GM12878 (cell line): ENCODE data around the gene ATXN2. TPM values are rescaled to one million over a fixed set of nuclear protein-coding genes. Genes with fewer than 3 reads are reported as not detected.

Experiments
- ATAC-seq: fragments of 200-7000 bp; cut with Tn5 transposase; 3 replicates; pipeline ENCODE4 v1.9.1; 2020; ENCODE audit warnings: mild to moderate bottlenecking, moderate library complexity
- BruUV-seq: library from RNA; stranded (reverse); fragments of 400-500 nt; replicated peaks from 2 replicates; lab custom pipeline; 2021; lab: Mats Ljungman, UMichigan
- CTCF ChIA-PET: fragments of 300-600 bp; sonication (Branson Sonifier 250); formaldehyde crosslinking; extraction: SDS; loops from one replicate; lab custom pipeline; 2021; ENCODE audit warnings: inconsistent platforms; lab: Yijun Ruan, JAX
- POLR2A ChIA-PET: fragments of 350-600 bp; formaldehyde crosslinking; extraction: SDS; loops from one replicate; lab custom pipeline; 2021; ENCODE audit warnings: inconsistent platforms; lab: Charles Lee
- RAD21 ChIA-PET: fragments of 300-600 bp; sonication (Branson Sonifier 250); formaldehyde crosslinking; loops from one replicate; lab custom pipeline; 2023; ENCODE audit warnings: antibody characterized with exemption; ENCODE audit not compliant: unreplicated experiment; lab: Charles Lee
- SMC1A ChIA-PET: fragments of 300-600 bp; sonication (Branson Sonifier 250); formaldehyde crosslinking; loops from one replicate; lab custom pipeline; 2023; ENCODE audit not compliant: unreplicated experiment, uncharacterized antibody; lab: Charles Lee
- DNase-seq: peaks from one replicate; pipeline ENCODE4 v3.0.0-alpha.2; 2011; ENCODE audit warnings: low read depth, low spot score
- FAIRE-seq: peaks from 3 replicates; lab custom pipeline; 2011; peaks lifted over from hg19 to GRCh38; lab: Jason Lieb, UNC
- H2AFZ ChIP-seq: 2 replicates; pipeline ENCODE4 v1.6.0; 2011; ENCODE audit warnings: low read depth, low read length, control low read depth; ENCODE audit not compliant: control insufficient read depth
- H3K27ac ChIP-seq: 2 replicates; pipeline ENCODE4 v1.5.1; 2011; ENCODE audit warnings: control low read depth; ENCODE audit not compliant: control insufficient read depth, insufficient read depth
- H3K27me3 ChIP-seq, 2 experiments: replicated peaks in 1 of 2; 2 replicates each; pipeline versions ENCODE4 v1.6.0 to v1.6.1; 2011; ENCODE audit warnings: low read length in 1 of 2; ENCODE audit not compliant: control insufficient read depth in 2 of 2, insufficient read depth in 2 of 2
- H3K36me3 ChIP-seq, 2 experiments: 2 replicates each; pipeline ENCODE4 v1.5.1; 2011; ENCODE audit warnings: low read length in 1 of 2; ENCODE audit not compliant: control insufficient read depth in 2 of 2, insufficient read depth in 2 of 2
- H3K4me1 ChIP-seq: 2 replicates; pipeline ENCODE4 v1.6.1; 2011; ENCODE audit warnings: mild to moderate bottlenecking, low read length, moderate library complexity, mixed read lengths; ENCODE audit not compliant: control insufficient read depth, insufficient read depth
- H3K4me2 ChIP-seq: 2 replicates; pipeline ENCODE4 v1.6.0; 2011; ENCODE audit warnings: control low read depth; ENCODE audit not compliant: control insufficient read depth, insufficient read depth
- H3K4me3 ChIP-seq: fragments of 200-600 bp; sonication (generic); 2 replicates; pipeline ENCODE4 v1.5.1; 2016
- H3K79me2 ChIP-seq: 2 replicates; pipeline ENCODE4 v1.6.0; 2011; ENCODE audit warnings: low read length; ENCODE audit not compliant: control insufficient read depth, insufficient read depth
- H3K9ac ChIP-seq: 2 replicates; pipeline ENCODE4 v1.8.0; 2011; ENCODE audit warnings: low read length, control low read depth, mixed read lengths; ENCODE audit not compliant: control insufficient read depth, insufficient read depth
- H3K9me3 ChIP-seq: replicated peaks from 3 replicates; pipeline ENCODE4 v1.5.1; 2011; ENCODE audit warnings: mild to moderate bottlenecking, low read length; ENCODE audit not compliant: control insufficient read depth, insufficient read depth
- H4K20me1 ChIP-seq: 2 replicates; pipeline ENCODE4 v1.6.0; 2011; ENCODE audit not compliant: control insufficient read depth, insufficient read depth
- BCL3 ChIP-seq: IDR thresholded peaks from 2 replicates; pipeline ENCODE4 v1.6.1; 2011; ENCODE audit warnings: borderline replicate concordance, low read depth, mild to moderate bottlenecking, moderate library complexity, low read length; ENCODE audit not compliant: insufficient read depth, poor library complexity, severe bottlenecking
- CEBPB ChIP-seq, 2 experiments: fragments of 150-350 bp in 1 of 2; IDR thresholded peaks; 2 replicates each; pipeline ENCODE4 v1.6.1; 2012 to 2014; ENCODE audit warnings: low read depth in 2 of 2, low read length in 2 of 2, borderline replicate concordance in 1 of 2, inconsistent platforms in 1 of 2
- HDAC2 ChIP-seq: fragments of 200-600 bp; sonication (generic); IDR thresholded peaks from 2 replicates; pipeline ENCODE4 v1.6.1; 2017
- PKNOX1 ChIP-seq: fragments of 450-650 bp; IDR thresholded peaks from 2 replicates; pipeline ENCODE4 v1.6.1; 2016; ENCODE audit warnings: mild to moderate bottlenecking
- REST ChIP-seq: IDR thresholded peaks from 2 replicates; pipeline ENCODE4 v1.6.1; 2012; ENCODE audit warnings: mild to moderate bottlenecking, low read depth, low read length
- SIX5 ChIP-seq: IDR thresholded peaks from 2 replicates; pipeline ENCODE4 v1.6.1; 2011; ENCODE audit warnings: mild to moderate bottlenecking, low read depth, low read length, moderate library complexity; ENCODE audit not compliant: severe bottlenecking
- TARDBP ChIP-seq: IDR thresholded peaks from 2 replicates; pipeline ENCODE4 v1.6.1; 2016; ENCODE audit warnings: borderline replicate concordance
- TBL1XR1 ChIP-seq: IDR thresholded peaks from 2 replicates; pipeline ENCODE4 v1.6.1; 2012; ENCODE audit warnings: low read depth, low read length, improper control_type of control experiment
- WGBS: methylation state at CpG from one replicate; pipeline ENCODE4 v1.1.6; 2016; ENCODE audit warnings: low lambda C conversion rate; ENCODE audit not compliant: insufficient replicate concordance, insufficient coverage; ENCODE audit errors: missing lambda C conversion rate; 5-methylcytosine and 5-hydroxymethylcytosine counted together
- in situ Hi-C: fragments of 300-500 bp; cut with MboI; formaldehyde crosslinking; loops from 9 replicates; pipeline ENCODE4 v1.14.3; 2018; ENCODE audit warnings: mixed read lengths
- intact Hi-C: fragments of 100-400 bp; cut with micrococcal nuclease; formaldehyde crosslinking; loops from one replicate; pipeline ENCODE4 v1.14.2; 2022; ENCODE audit not compliant: unreplicated experiment
- polyA plus RNA-seq, 11 experiments: library from polyadenylated mRNA; depleted of rRNA in 4 of 11; unstranded in 6 of 11; stranded (reverse) in 5 of 11; fragments of >200 nt; fragmentation: Nextera tagmentation in 4 of 11; fragmentation: Illumina TruSeq in 1 of 11; extraction: Ambion mirVana in 4 of 11; extraction: Trizol in 1 of 11; gene quantifications; 1 replicate in 1 of 11; 2 replicates in 10 of 11; pipeline versions ENCODE4 v1.2.1 to v1.2.3, GENCODE V29; 2011 to 2016; ENCODE audit warnings: inconsistent platforms in 2 of 11, missing spikeins in 2 of 11, low read depth in 1 of 11
- total RNA-seq, 4 experiments: library from RNA; depleted of rRNA in 3 of 4; stranded (reverse); fragments of >200 nt in 3 of 4; fragmentation: Illumina TruSeq in 1 of 4; extraction: Trizol in 1 of 4; gene quantifications; 2 replicates each; pipeline versions ENCODE4 v1.2.1 to v1.2.3, GENCODE V29; 2013 to 2021
- TF ChIP-seq, protein P1 (sequence below): IDR thresholded peaks from 2 replicates; pipeline ENCODE4 v1.6.1; 2012; ENCODE audit warnings: improper control_type of control experiment, low read depth, low read length; ENCODE audit not compliant: insufficient replicate concordance

The ATXN2 gene
- total and polyA plus RNA-seq, 10 of the 15 experiments (the other 5 are each of a cell fraction or from before 2014, with no cell fraction given), result 8.8 to 31.5 (median 19.0) TPM

- no peak overlapping the region for H3K27ac ChIP-seq
- ChIA-PET CTCF (interaction anchor here (1.1 to 1.5 kb wide), 3 partner anchors 10 to 70 kb away, joined by 3 to 8 read pairs (median 7); no protein-coding TSS in a partner anchor), RAD21 (interaction anchor here (1.8 kb wide), 1 partner anchor 16 kb away, joined by 4 read pairs; no protein-coding TSS in a partner anchor), POLR2A (interaction anchor here (0.6 kb wide), 1 partner anchor 15 kb away, joined by 3 read pairs; no protein-coding TSS in a partner anchor), SMC1A (interaction anchor here (0.8 kb wide), 1 partner anchor 63 kb away, joined by 3 read pairs; no protein-coding TSS in a partner anchor)
- no TSS peak for BruUV-seq
- in situ Hi-C loops (no loop called here), intact Hi-C loops (no loop called here)
- H3K4me2 ChIP-seq, result no peak overlapping the region
- ATAC-seq, result no peak
- no peaks in the 10 kb centered on the region for H3K27me3 ChIP-seq
- no peak for DNase-seq
- H3K36me3 ChIP-seq, result peaks cover 2 to 13% of the 10 kb centered on the region in 2 experiments; a peak in 2 of 4 replicates
- H2AFZ ChIP-seq, result no peak overlapping the region
- FAIRE-seq, result no peak
- H3K9ac ChIP-seq, result no peak overlapping the region
- H4K20me1 ChIP-seq, result no peaks in the 10 kb centered on the region
- H3K9me3 ChIP-seq, result no peaks in the 10 kb centered on the region
- H3K4me3 ChIP-seq, result no peak overlapping the region
- H3K79me2 ChIP-seq, result no peaks in the 10 kb centered on the region
- H3K4me1 ChIP-seq, result no peaks in the 10 kb centered on the region
- WGBS, result 100% methylated on average over 2 of the region's 3 CpGs
- TF ChIP-seq, protein P1, sequence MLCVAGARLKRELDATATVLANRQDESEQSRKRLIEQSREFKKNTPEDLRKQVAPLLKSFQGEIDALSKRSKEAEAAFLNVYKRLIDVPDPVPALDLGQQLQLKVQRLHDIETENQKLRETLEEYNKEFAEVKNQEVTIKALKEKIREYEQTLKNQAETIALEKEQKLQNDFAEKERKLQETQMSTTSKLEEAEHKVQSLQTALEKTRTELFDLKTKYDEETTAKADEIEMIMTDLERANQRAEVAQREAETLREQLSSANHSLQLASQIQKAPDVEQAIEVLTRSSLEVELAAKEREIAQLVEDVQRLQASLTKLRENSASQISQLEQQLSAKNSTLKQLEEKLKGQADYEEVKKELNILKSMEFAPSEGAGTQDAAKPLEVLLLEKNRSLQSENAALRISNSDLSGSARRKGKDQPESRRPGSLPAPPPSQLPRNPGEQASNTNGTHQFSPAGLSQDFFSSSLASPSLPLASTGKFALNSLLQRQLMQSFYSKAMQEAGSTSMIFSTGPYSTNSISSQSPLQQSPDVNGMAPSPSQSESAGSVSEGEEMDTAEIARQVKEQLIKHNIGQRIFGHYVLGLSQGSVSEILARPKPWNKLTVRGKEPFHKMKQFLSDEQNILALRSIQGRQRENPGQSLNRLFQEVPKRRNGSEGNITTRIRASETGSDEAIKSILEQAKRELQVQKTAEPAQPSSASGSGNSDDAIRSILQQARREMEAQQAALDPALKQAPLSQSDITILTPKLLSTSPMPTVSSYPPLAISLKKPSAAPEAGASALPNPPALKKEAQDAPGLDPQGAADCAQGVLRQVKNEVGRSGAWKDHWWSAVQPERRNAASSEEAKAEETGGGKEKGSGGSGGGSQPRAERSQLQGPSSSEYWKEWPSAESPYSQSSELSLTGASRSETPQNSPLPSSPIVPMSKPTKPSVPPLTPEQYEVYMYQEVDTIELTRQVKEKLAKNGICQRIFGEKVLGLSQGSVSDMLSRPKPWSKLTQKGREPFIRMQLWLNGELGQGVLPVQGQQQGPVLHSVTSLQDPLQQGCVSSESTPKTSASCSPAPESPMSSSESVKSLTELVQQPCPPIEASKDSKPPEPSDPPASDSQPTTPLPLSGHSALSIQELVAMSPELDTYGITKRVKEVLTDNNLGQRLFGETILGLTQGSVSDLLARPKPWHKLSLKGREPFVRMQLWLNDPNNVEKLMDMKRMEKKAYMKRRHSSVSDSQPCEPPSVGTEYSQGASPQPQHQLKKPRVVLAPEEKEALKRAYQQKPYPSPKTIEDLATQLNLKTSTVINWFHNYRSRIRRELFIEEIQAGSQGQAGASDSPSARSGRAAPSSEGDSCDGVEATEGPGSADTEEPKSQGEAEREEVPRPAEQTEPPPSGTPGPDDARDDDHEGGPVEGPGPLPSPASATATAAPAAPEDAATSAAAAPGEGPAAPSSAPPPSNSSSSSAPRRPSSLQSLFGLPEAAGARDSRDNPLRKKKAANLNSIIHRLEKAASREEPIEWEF, result no peak
- TF ChIP-seq TBL1XR1 (no peak), PKNOX1 (no peak), SIX5 (no peak), TARDBP (no peak), CEBPB (IDR thresholded peaks at IDR 0.05; ENCODE audit: borderline replicate concordance in 1 of 2, low read depth in 2 of 2, low read length in 2 of 2) (no peak), HDAC2 (no peak), BCL3 (no peak), REST (no peak)
These were observed 131.8 kb downstream of the ATXN2 start for GRCh38 chr12:111467092-111467856.
